Stomach (tissue), 4 donors: ENCODE data around the gene INAFM2.

Experiments
- POLR2A ChIP-seq, 4 donors: fragments of 450-650 bp; IDR thresholded peaks; one replicate each; pipeline ENCODE4 v1.6.1; 2016; ENCODE audit warnings: antibody characterized with exemption in 4 of 4, control low read depth in 2 of 4, mild to moderate bottlenecking in 1 of 4, moderate library complexity in 1 of 4
- POLR2AphosphoS5 ChIP-seq, 3 donors: sonication (generic); formaldehyde crosslinking; IDR thresholded peaks; one replicate each; pipeline ENCODE4 v1.6.1; 2016; ENCODE audit warnings: antibody characterized with exemption in 3 of 3
- TF ChIP-seq, protein P1 (sequence below), 7 experiments: fragments of 450-650 bp in 4 of 7; fragments of 200-600 bp in 3 of 7; sonication (generic) in 3 of 7; IDR thresholded peaks; one replicate each; pipeline ENCODE4 v1.5.1; 2016 to 2019; ENCODE audit warnings: antibody characterized with exemption in 7 of 7, control low read depth in 2 of 7, mild to moderate bottlenecking in 1 of 7

DNA sequence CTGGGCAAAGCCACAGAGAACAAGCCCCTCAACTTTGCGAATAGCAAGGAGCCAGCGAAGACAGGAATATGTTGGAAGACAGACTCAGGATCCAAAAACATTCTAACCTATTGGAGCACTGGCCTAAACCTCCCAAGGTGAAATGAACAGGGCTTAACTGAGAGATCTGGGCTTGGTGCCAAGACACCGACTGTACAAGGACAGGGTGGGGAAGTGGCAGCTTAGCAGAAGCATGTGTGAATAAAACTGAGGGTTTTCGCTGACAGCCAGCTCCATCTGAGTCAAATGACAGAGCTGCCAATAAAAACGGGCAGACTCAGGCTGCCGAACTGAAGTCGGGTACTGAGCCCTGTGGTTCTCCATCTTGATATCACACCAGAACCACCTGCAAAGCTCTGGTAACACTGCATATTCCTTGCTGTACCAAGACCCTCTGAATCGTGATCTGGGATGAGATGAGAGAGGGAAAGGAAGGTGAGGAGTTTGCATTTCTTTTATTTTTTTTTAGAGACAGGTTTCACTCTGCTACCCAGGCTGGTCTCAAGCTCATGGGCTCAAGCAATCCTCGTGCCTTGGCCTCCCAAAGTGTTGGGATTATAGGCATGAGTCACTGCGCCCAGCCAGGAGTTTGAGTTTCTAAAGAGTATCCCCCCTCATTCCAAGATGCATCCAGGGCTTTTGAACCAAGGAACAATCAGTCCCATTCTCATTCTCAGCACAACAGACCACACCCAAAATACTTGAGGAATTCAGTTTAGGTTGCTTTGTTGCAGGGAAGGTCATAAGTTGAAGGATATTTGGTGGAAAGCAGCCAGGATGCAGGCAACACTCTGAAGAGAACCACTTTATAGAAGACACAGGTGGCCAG lies 9.7 kb upstream of the INAFM2 start:
- TF ChIP-seq, protein P1, sequence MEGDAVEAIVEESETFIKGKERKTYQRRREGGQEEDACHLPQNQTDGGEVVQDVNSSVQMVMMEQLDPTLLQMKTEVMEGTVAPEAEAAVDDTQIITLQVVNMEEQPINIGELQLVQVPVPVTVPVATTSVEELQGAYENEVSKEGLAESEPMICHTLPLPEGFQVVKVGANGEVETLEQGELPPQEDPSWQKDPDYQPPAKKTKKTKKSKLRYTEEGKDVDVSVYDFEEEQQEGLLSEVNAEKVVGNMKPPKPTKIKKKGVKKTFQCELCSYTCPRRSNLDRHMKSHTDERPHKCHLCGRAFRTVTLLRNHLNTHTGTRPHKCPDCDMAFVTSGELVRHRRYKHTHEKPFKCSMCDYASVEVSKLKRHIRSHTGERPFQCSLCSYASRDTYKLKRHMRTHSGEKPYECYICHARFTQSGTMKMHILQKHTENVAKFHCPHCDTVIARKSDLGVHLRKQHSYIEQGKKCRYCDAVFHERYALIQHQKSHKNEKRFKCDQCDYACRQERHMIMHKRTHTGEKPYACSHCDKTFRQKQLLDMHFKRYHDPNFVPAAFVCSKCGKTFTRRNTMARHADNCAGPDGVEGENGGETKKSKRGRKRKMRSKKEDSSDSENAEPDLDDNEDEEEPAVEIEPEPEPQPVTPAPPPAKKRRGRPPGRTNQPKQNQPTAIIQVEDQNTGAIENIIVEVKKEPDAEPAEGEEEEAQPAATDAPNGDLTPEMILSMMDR (IDR thresholded peaks at IDR 0.05): no peak
- TF ChIP-seq POLR2AphosphoS5 (IDR thresholded peaks at IDR 0.05) (no peak), POLR2A (IDR thresholded peaks at IDR 0.05) (no peak)
